HG03520 (cell line): ENCODE measurements around the gene SSR2.
"Not testable (repeated sequence)": the region's sequence is repeated elsewhere in the genome, so short reads cannot be mapped to it uniquely, and the experiment has no call there.

ENCODE experiments used
- ATAC-seq: cut with Tn5 transposase; IDR thresholded peaks from one replicate; pipeline ENCODE4 v1.9.1; 2021; ENCODE audit warnings: mild to moderate bottlenecking, moderate library complexity; ENCODE audit not compliant: unreplicated experiment

The SSR2 gene

DNA sequence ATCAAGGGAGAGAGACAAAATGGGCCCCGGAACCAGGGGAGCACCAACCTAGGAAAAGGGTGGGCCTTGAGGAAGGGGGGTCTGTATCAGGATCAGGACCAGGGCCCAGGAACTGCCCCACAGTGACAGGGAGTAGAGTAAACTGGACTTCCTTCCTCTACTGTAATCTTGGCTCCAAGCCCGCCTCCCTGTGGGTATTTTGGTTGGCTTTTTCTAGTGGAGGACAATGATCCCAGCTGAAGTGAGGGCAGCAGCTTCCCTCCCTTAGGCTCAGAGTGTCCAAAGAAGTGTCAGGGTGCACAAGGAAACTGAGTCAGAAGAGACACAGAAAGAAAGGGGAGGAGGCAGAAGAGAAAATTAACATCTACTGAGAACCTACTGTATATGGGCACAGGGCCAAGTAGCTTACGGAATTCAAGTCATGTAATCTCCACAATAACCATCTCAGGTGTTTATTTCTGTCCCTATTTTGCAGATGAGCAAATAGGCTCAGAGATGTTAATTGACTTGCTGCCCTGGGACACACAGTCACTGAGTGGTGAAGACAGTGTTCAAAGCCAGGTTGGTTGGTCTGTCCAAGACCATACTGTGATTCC lies 28.0 kb upstream of the SSR2 start:
- ATAC-seq: no peak

DNA sequence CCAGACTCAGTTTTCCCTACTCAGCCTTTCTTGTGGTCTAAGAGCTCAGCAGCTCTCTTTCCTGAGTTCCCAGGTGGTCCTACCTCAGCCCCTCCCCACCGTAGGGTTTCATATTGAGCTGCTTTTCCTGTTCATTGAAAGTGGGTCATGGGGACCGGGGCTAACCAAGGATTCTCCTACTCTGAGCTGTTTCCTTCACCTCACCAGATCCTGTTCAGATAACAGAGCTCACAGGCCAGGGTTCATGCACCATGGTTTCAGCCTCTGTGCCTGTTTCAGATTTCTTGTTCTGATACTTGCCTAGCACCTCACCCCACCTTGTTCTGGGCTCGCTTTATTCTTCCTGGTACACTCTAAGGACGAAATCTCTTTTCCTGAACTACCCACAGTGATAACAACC lies 24.3 kb upstream of the SSR2 start:
- ATAC-seq: no peak

DNA sequence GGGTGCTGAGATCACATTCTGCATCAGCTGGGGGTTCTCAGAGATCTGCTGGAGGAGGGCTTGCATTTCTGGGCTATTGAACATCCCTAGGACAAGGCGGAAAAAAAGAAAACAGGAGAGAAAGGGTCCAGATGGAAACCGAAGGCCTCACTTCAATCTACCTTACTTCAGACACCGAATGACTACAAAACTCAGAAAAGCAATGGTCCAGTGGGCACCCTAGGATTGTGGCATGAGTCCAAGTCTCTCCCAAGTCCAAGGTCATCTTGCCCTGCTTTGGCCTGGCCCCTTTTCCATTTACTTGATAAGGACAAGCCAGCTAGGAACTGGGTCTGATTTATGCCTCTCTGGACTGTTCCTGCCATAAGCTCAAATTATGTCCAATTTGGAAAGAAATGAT lies 22.1 kb upstream of the SSR2 start:
- no peak for ATAC-seq

DNA sequence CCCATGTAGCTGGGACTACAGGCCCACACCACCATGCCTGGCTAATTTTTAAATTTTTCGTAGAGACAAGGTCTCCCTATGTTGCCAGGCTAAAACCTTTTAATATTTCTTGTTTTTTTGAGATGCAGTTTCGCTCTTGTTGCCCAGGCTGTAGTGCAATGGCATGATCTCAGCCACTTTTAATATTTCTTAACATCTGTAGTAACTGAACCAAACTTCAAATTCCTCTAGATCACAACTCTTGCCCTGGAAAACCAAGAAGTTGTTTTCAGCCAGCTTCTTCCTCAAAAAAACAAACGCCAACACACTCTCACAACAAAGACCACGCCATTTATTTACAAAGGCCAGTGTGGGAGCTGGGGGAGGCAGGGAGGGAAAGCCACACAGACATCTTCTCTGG lies 14.2 kb upstream of the SSR2 start:
- not testable (repeated sequence) for ATAC-seq

DNA sequence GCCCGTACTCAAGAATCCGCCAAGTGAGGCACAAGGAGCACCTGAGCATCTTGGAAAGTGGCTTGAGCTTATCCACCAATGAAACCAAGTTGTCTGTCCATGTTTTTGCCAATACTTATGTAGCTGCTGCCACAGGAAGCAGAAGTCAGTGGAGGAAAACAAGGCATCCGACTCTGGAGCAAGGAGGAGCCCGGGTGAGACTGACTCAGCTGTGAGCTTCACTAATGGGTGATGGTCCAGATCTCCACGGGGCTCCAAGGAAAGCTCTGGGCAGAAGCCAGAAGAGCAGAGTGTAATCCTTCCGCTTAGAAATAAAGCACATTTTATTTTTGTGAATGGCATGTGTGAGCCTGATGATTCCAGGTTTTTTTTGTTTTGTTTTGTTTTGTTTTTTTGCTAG lies 12.3 kb upstream of the SSR2 start:
- no peak for ATAC-seq

DNA sequence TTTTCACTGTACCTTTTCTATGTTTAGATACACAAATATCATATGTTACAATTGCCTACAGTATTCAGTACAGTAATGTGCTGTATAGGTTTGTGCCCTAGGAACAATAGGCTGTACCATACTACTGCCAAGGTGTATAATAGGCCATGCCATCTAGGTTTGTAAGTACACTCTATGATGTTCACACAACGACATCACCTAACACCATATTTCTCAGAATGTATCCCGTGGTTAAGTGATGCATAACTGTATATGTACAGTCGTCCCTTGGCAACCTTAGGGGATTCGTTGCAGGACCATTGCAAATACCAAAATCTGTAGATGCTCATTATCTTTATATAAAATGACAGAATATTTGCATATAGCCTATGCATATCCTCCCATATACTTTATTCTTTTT lies 5.8 kb upstream of the SSR2 start:
- no peak for ATAC-seq

DNA sequence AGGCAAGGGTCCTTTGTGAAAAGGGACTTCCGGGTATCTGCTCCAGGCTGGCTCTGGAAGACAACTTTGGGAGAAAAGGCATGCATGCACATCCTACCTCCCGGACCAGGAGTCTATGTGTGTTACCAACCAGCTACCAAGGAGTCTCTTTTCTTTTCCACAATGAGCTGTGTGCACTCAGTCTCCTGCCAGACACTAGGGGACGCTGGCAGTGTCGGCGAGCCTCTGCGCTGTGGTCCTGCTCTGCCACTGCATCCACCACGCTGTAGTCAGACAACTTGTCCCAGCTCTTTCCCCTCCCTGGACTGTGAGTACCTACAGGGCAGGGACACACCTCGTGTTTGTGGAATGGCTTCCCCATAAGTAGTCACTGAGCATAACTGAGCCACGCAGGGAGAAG lies 5.1 kb upstream of the SSR2 start:
- ATAC-seq: no peak

DNA sequence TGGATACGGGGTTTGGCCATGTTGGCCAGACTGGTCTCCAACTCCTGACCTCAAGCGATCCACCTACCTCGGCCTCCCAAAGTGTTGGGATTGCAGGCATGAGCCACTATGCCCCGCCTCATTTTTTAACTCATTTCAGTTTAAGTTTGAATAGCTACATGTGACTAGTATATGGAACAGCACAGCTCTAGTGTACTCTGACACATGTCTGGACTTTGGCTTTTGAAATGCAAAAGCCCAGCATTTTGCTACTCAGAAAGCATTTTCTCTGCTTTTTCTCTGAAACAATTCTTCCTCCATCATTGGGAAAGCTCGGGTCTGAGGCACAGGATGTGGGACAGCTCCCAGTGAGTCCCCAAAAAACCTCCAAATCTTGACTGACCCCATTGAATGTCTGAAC lies 4.0 kb upstream of the SSR2 start:
- ATAC-seq: no peak

DNA sequence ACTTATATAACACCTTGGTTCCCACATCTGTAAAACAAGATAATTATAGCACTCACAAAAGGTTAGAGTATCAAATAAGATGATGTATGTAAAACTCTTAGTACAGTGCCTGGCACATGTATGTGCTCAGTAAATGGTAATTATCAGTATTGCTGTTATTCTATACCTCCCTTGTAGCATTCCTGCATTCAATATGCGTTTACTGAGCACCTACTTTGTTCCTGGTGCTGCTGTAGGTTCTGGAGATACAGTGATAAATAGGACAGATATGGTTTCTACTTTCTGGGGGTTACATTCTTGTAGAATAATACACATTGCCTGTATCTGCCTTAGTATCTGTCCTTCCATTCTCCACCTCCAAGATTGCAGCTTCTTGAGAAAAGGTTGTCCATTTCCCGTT lies 1.2 kb upstream of the SSR2 start:
- no peak for ATAC-seq

DNA sequence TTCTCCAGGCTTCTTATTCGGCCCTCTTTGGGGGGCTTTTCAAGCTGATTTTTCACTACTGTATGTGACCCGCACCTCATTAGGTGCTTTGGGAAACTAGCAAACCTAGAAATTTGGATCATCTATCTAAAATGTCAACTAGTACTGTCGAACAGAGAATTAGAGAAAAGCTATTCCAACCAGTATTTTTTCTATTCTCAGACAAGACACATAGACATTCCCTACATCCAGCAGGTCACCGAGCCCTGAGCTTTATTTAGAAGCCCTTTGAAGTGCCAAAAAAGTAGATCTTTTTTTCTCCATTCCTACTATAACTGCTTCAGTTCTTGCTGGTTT lies 310 bp upstream of the SSR2 start:
- ATAC-seq: no peak

DNA sequence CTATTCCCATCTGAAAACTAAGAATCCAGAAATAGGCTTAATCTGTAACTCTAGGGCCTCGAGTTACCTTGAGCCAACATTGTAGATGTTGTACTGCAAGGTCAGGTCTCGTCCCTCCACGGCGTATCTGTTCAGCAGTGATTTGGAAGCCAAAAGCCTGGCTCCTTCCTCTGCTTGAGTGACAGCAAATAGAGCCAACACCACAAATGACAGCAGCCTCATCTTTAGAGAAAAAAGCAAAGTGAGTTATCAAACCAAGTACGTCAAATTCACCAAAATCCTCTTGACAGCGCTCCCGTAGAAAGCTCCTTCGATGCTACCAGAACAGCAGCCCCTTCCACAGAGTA lies 832 bp downstream of the SSR2 start:
- no peak for ATAC-seq

DNA sequence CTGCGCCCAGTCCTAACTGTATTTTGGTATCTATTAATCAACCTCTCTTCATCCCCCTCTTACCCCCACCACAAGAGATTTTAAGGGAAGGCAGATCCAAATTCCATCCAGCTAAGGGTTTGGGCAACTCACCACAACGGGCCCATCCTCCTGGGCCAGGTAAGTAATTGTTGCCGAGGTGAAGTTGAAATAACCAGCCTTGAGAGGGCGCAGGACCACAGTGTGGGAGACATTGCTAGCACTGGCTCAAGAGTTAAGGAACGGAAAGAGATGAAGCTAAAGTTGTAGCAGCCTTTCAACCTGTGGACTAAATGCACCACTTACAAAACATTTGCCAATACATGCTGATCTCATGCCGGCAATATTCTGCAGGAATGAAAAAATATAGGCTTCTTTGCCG lies 5.9 kb downstream of the SSR2 start:
- no peak for ATAC-seq

DNA sequence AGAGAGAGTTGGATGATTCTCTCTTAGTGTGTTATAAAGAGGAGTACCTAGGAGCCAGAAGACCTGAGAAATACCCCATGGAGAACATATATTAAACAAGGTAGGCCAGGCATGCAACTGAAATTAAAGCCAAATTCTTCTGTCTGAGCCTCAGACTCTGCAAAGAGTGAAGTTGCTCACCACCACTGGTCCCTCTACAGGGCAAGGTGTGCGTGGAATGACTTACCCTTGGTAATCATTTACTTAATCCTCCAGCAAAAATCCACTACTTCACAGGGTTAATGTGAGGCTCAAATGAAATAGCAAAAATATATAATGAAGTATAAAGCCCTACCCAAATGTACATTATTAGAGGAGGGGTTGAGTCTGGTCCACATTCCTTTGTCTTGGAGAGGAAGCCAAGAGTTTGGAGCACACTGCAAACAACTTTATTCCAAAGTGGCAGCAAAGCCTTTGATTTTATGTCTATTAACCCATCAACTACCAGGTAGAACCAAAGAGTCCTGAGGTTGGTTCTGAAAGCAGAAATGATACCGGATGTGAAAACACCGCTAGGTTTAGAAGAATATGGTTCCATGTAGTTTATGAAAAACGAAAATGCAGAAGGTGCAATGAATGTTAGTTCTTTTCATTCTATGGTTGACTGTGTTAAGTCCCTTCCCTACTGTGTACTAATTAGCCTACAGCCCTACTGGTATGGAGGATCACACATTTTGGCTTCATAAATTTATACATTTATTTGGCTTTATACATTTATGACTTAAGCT lies 8.5 kb downstream of the SSR2 start:
- ATAC-seq: peak; percentile 61

DNA sequence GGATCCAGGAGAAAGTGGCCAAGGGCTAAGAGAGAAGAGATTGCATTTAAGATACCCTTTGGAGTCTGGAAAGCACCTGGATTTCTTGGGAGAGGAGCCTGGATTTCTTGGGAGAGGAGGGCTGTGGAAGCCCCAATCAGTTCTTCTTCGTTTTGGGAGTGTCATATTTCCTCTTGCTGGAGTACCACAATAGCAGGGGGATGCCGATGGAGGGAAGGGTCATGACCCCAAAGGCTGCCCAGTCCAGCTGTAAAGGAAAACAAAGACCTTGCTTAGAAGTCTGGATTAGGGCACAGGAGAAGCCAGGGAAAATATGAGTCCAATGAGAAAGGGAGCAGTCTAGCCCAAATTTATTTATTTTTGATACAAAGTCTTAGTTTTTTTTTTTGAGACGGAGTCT lies 11.3 kb downstream of the SSR2 start:
- ATAC-seq: no peak

DNA sequence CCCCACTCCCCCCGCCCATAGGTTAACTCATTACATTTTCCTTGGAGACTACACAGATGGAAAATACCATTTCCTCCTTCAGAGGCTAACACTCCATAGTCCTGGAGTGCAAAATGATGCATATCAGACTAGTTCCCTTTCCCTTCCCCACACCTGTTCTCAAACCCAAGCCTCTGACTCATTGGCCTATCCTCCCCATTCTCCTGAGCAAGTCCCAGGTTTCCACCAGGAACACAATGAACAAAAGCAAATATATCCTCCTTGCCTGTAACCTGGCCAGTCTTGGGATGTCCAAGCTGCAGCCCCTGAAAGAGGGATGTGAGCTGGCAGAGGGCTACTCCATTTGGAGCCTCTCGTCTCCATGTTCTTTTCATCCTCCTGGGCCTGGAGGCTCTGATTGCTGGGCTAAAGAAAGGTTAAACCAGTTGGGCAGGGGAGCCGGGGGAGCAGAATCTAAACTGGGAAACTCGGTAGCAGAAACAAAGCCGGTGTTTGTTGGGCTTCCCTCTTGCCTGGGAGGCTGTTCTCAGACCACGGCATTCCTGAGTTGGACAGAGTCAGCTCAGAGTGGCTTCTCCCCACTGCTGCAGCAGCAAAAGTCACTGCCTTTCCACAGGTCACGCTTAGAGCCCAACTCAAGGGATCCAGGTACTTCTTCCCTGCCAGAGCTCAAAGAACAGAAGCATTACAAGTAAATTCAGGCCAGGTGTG lies 13.9 kb downstream of the SSR2 start:
- no peak for ATAC-seq

DNA sequence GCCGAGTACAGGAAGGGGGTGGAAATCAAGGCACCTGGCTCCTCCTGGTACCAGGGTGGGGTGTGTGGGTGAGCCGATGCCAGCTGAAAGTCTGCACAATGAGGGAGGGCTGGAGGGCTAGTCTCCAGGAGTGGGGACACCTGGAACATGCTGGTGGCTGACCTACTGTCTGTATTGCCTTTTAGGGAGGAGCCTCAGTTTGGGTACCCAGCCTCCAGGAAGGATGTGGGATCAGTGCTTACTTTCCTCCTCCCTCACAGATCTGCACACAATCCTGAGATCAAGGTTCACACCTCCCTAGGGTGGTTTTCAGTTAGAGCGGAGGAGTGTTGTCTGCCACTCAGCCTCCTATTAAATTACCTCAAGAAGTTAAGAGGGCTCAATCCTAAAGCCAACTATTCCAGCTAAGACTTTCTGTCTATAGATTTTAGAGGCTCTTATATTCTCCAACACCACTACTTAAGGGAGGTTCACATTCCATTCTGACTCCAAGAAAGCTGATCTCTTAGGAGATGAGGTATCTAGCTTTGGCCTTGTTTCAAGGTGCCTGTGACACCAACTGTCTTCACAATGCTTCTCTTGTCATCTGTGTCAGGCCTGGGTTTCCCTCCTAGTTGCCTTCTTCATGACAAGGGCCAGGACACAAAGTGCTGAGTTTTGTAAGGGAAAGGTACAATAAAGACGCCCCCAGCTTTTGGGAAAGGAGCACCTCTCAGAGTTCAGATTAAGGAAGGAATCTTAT lies 15.7 kb downstream of the SSR2 start:
- no peak for ATAC-seq

DNA sequence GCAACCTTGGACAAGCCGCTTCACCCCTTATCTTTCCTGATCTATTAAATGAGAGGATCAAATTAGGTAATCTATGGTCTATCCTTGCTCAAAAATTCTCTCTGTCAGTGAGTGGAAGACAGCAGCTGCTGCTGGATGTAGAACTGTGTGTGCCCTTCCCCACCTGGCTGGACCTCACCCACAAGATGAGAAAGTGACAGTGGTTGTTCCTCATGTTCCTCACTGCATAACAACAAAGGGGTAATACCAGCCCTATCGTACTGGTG lies 16.9 kb downstream of the SSR2 start:
- no peak for ATAC-seq

DNA sequence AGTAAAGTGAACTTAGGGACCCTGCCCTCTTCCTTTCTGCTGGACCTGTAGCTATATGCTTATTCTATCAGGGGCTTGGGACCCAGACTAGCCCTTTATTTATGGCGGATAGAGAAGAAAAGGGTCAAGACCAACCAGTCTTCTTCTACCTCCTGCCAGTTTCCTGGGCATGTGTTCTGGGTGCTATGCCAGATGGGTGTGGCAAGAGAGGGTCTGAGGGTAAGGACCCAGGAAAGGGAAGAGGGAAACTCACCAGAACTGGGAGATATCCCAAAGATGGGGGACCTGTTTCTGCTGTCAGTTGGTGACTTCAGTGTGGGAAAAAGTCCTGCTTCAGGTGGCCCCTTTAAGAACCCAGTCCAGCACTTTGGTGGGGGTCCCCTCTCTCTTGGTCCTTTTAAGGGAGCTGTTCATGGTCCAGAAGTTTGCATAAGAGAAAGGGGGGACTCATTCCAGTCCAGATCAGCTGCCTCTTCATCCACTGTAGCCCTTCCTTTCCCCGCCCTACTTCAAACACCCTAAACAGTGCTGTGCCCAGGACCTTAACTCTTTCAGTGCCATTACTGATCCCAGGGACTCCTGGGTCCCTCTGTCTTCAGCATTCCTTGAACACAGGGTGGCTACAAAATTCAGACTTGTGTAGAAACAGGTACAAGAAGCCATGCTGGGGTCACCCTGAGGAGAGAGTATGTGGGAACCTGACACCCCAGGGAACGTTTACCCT lies 18.4 kb downstream of the SSR2 start:
- no peak for ATAC-seq

DNA sequence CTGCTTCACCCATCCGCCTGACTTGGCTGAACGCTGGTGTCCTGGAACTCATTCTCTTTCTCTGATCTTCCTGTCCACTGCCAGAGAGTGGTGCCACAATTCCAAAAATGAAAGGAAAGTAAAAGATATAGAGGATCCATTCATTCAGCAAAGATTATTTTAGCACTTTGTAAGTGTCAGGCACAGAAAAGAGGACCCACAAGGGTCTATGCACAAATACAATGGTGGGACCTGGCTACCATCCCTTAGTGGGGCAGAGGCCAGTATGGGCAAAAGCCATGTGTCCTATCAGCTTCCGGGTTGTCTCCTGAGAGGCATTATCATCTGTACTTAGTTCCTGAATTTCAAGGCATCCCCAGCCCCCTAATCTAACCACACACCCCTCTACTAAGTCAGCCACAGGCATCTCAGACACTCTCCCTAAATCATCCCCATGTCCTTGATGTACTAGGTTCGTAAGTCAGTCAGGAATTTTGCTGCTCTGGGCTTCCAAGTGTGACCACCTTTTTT lies 19.0 kb downstream of the SSR2 start:
- no peak for ATAC-seq

DNA sequence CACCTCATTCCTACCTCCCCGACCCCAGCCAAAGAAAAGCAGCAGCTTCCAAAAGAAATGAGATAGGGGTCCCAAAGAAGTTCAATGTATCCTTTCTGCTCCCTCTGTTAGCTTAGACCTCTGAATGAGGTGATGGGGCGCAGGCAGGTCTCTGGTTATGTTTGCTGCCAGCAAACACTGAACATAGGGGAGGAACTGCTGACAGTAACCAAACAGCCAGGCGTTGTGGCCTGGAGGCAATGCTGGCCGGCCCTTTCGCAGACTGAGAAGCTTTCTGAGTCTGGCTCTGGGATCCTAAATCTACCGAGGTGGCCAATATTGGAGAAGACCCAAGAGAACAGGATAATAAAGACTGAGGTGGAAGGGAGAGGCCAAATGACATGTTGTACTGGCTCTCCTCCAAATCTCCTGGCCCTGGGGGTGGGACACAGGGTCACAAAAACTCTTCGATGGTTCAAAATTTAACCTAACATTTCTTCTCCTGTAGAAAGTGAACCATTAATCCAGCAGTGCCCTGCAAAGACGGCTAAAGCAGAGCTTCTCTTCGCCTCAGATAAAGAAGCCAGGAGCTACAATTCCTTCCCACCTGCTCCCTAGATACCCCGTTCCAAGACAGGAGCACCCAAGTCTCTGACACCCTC lies 19.6 kb downstream of the SSR2 start:
- no peak for ATAC-seq

DNA sequence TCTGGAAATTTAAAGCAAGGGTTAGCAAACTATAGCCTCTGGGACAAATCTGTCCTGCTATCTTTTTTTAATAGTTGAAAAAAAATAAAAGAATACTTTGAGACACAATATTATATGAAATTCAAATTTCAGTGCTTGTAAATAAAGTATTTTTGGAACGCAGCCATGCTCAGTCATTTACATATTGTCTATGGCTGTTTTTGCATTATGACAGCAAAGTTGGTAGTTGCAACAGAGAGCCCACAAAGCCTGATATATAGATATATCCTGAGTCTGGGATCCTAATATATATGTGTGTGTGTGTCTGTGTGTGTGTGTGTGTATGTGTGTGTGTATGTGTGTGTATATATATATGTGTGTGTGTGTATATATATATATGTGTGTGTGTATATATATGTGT lies 20.8 kb downstream of the SSR2 start:
- ATAC-seq: no peak
